ENCODE results near the gene ITFG1.

The ITFG1 gene

GRCh38 chr16:47467501-47467900 lies 6.6 kb upstream of the ITFG1 start:
- TF ChIP-seq, protein P1, sequence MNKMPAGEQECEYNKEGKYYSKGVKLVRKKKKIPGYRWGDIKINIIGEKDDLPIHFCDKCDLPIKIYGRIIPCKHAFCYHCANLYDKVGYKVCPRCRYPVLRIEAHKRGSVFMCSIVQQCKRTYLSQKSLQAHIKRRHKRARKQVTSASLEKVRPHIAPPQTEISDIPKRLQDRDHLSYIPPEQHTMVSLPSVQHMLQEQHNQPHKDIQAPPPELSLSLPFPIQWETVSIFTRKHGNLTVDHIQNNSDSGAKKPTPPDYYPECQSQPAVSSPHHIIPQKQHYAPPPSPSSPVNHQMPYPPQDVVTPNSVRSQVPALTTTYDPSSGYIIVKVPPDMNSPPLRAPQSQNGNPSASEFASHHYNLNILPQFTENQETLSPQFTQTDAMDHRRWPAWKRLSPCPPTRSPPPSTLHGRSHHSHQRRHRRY (tag by site-specific recombination; IDR thresholded peaks at IDR 0.05): no peak
- no peak for TF ChIP-seq ZNF138 (tag by site-specific recombination; IDR thresholded peaks at IDR 0.05; ENCODE audit: borderline replicate concordance)
- no peak for TF ChIP-seq ZNF623 (tag by site-specific recombination; IDR thresholded peaks at IDR 0.05)
- TF ChIP-seq, protein P2, sequence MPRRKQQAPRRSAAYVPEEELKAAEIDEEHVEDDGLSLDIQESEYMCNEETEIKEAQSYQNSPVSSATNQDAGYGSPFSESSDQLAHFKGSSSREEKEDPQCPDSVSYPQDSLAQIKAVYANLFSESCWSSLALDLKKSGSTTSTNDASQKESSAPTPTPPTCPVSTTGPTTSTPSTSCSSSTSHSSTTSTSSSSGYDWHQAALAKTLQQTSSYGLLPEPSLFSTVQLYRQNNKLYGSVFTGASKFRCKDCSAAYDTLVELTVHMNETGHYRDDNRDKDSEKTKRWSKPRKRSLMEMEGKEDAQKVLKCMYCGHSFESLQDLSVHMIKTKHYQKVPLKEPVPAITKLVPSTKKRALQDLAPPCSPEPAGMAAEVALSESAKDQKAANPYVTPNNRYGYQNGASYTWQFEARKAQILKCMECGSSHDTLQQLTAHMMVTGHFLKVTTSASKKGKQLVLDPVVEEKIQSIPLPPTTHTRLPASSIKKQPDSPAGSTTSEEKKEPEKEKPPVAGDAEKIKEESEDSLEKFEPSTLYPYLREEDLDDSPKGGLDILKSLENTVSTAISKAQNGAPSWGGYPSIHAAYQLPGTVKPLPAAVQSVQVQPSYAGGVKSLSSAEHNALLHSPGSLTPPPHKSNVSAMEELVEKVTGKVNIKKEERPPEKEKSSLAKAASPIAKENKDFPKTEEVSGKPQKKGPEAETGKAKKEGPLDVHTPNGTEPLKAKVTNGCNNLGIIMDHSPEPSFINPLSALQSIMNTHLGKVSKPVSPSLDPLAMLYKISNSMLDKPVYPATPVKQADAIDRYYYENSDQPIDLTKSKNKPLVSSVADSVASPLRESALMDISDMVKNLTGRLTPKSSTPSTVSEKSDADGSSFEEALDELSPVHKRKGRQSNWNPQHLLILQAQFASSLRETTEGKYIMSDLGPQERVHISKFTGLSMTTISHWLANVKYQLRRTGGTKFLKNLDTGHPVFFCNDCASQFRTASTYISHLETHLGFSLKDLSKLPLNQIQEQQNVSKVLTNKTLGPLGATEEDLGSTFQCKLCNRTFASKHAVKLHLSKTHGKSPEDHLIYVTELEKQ (tag by site-specific recombination; IDR thresholded peaks at IDR 0.05; ENCODE audit: borderline replicate concordance): no peak
- no peak for TF ChIP-seq ZNF426 (tag by site-specific recombination; IDR thresholded peaks at IDR 0.05)
- no peak for TF ChIP-seq MYNN (tag by site-specific recombination; IDR thresholded peaks at IDR 0.05; ENCODE audit: borderline replicate concordance)
- no peak for TF ChIP-seq ZNF2 (tag by site-specific recombination; IDR thresholded peaks at IDR 0.05)
- no peak for TF ChIP-seq ZBTB44 (tag by site-specific recombination; IDR thresholded peaks at IDR 0.05)
- no peak for TF ChIP-seq ZNF548 (tag by site-specific recombination; IDR thresholded peaks at IDR 0.05)
- TF ChIP-seq KLF1 (tag by site-specific recombination; IDR thresholded peaks at IDR 0.05): no peak
- TF ChIP-seq ZNF184 (tag by site-specific recombination; IDR thresholded peaks at IDR 0.05): no peak
- TF ChIP-seq ZNF560 (tag by site-specific recombination; IDR thresholded peaks at IDR 0.05; ENCODE audit: borderline replicate concordance): no peak
- H3K4me3 ChIP-seq (ENCODE audit: low read depth, low read length): no peak overlapping the region
- H3K4me1 ChIP-seq (ENCODE audit: control insufficient read depth, insufficient read depth, low read length): no peaks in the 10 kb centered on the region
- ChIA-PET CTCF (interaction anchor here (0.7 to 1.3 kb wide), 2 partner anchors 17 to 20 kb away, joined by 3 read pairs; no protein-coding TSS in a partner anchor), POLR2A (interaction anchor here (0.6 kb wide), 1 partner anchor 590 kb away, joined by 4 read pairs; no protein-coding TSS in a partner anchor)
- no peak overlapping the region for H3K27ac ChIP-seq (ENCODE audit: extremely low read depth, low read depth, low read length)
- no peaks in the 10 kb centered on the region for H3K9me3 ChIP-seq (ENCODE audit: control insufficient read depth, insufficient read depth, low read depth, low read length)
- peaks cover 0 to 9% of the 10 kb centered on the region in 2 experiments; a peak in 1 of 3 replicates for H3K36me3 ChIP-seq (ENCODE audit: control insufficient read depth in 2 of 2, insufficient read depth in 1 of 2, low read length in 2 of 2)

GRCh38 chr16:47465919-47466630 lies 5.2 kb upstream of the ITFG1 start:
- H3K36me3 ChIP-seq (ENCODE audit: control insufficient read depth in 2 of 2, insufficient read depth in 1 of 2, low read length in 2 of 2): peaks cover 0 to 9% of the 10 kb centered on the region in 2 experiments; a peak in 1 of 3 replicates
- no peak overlapping the region for H3K4me3 ChIP-seq (ENCODE audit: low read depth, low read length)
- no peaks in the 10 kb centered on the region for H3K4me1 ChIP-seq (ENCODE audit: control insufficient read depth, insufficient read depth, low read length)
- no peak overlapping the region for H3K27ac ChIP-seq (ENCODE audit: extremely low read depth, low read depth, low read length)
- TF ChIP-seq ZNF19 (tag by site-specific recombination; IDR thresholded peaks at IDR 0.05; ENCODE audit: low read depth): no peak
- no peak for TF ChIP-seq ZNF155 (tag by site-specific recombination; IDR thresholded peaks at IDR 0.05)
- no peak for TF ChIP-seq ZNF404 (tag by site-specific recombination; IDR thresholded peaks at IDR 0.05)
- TF ChIP-seq ZNF112 (tag by site-specific recombination; IDR thresholded peaks at IDR 0.05): no peak
- TF ChIP-seq ZNF704 (tag by site-specific recombination; IDR thresholded peaks at IDR 0.05): no peak
- no peak for TF ChIP-seq ZFP41 (tag by site-specific recombination; IDR thresholded peaks at IDR 0.05; ENCODE audit: borderline replicate concordance)
- ChIA-PET POLR2A (no interaction called here), CTCF (no interaction called here)
- H3K9me3 ChIP-seq (ENCODE audit: control insufficient read depth, insufficient read depth, low read depth, low read length): no peaks in the 10 kb centered on the region

Data from HEK293 (cell line).